A172 (cell line): ENCODE measurements around the gene KMT2D. TPM values are rescaled to one million over a fixed set of nuclear protein-coding genes. Genes with fewer than 3 reads are reported as not detected.

Source experiments
- DNase-seq: peaks from one replicate; pipeline ENCODE4 v3.0.0-alpha.2; 2015; ENCODE audit warnings: low spot score
- total RNA-seq: library from RNA; depleted of rRNA; stranded (reverse); fragments of >200 nt; shearing (Covaris generic); gene quantifications from 2 replicates; pipeline ENCODE4 v1.2.3, GENCODE V29; 2014

KMT2D gene
- total RNA-seq, 1 experiment from 2014 or later = 41.4 TPM

DNA sequence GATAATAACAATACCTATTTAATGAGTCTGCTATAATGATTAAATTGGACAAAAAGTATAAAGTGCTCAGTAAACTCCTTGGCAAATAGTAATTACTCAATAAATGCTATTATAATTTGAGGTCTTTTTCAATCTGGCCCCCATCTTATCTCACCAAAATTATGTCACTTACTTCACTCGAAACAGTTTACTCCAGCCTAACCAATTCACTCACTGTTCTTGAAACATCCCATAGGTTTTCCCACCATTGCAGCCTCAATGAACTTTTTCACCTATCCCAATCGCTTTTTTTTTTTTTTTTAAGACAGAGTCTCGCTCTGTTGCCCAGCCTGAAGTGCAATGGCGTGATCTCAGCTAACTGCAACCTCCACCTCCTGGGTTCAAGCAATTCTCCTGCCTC lies 24.6 kb downstream of the KMT2D start:
- DNase-seq = no peak

DNA sequence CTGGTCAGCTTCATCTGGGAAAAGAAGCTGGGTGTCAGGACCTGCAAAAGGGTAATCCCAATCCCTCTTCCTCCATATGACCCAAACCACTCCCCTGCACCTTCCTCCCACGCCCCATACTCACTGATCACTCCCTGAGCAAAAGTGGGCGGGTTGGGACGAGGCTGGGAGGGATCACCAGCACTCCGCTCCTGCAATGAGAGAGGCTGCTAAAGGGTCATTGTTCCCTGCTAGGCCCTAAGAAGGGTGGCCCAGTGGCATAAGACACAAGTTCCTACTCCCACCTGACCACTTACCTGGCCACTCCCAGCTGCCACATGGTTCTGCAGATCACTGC lies 26.3 kb downstream of the KMT2D start:
- no peak for DNase-seq

DNA sequence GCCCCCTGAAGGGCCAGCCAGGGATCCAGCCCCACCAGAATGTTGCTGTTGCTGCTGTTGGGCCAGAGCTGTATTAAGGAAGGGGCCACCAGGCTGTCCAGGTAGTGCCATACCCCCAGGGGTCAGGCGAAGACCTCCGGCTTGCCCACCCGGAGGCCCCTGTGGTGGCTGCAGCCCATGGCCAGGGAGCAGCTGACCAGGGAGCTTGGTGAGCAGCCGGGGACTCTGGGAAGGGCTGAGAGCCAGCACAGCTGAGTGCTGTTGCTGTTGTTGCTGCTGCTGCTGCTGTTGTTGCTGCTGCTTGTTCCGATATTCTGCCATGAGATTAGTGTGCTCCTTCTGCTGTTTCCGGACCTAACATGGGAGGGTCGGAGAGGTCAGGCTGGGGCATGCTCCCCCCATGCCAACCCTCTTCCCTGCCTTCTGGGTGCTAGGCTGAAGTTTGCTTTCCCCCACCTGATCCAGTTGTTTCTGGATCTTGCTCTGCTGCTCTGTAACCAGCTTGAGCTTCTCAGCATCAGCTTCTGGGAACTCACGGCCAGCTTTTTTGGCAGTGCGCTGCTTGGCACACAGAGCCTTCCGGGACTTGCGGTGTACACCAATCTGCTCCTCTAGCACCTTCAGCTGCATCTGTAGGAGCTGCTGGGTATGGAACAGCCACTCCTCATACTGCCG lies 26.8 kb downstream of the KMT2D start:
- no peak for DNase-seq

DNA sequence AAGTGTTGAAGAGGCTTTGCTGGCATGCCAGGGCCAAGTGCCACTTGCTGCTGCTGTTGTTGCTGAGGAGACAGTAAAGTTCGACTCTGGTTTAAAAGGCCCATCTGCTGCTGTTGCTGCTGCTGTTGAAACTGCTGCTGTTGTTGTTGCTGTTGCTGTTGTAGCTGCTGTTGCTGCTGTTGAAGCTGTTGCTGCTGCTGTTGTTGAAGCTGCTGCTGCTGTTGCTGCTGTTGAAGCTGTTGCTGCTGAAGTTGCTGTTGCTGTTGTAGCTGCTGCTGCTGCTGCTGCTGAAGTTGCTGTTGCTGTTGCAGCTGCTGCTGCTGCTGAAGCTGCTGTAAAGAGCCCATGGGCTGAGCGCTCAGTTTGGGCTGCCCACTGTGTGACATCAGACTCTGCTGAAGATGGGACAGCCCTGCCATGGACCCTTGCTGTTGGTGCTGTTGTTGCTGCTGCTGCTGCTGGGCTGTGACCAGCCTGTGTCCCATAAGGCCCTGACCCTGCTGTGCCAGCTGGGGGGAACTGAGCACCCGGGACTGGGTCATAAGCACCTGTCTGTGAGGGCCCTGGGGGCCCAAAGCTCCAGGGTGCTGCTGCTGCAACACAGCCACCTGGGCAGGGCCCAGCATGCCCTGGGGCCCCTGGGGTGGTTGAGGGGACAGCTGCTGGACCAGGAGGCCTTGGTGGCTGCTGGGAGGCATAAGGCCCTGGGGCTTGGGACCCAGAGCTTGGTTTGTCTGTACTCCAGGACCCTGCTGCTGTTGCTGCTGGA lies 27.7 kb downstream of the KMT2D start:
- DNase-seq = no peak

DNA sequence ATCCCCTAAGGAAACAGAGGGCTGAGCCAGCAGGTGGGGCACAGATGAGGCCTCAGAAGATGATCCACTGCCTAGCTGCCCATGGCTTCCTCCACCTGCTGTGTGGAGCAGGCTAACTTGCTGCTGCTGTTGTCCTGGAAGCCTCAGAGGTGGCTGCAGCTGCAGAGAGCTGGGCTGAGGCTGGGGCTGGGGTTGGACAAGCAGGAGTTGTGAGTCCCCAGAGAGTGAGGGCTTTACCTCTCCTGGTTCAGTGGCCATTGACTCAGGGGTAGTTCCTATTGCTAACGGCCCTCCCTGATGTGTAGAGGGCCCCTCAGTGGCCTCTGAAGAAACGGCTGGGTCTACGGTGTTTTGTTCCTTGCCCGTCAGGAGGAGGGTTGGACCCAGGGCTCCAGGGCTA lies 28.3 kb downstream of the KMT2D start:
- DNase-seq = no peak

DNA sequence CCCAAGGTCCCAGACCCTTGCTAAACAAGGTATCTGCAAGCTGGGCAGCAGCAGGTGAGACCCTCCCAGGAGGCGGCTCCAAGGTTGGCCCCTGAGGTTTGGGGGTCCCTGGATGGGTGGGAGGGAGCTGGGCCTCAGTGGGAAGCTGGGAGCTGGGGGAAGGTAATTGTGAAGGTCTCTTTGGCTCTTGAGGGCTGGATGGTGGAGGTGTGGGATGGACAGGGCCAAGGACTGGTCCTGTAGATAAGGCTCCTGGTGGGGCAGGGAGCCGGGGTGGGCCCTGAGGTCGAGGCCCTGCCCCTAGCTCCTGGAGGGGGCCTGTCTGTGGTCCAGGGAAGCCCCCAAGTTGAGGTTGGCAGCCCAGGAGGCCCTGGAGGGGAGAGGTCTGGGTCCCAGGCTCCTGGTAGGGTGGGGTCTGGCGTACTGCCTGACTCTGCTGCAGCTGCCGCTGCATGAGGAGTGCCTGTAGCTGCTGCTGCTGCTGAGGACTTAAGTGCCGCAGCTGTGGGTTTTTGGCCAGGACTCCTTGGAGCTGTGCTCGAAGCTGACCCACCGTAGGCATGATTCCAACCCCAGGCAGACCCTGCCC lies 28.9 kb downstream of the KMT2D start:
- DNase-seq = no peak

DNA sequence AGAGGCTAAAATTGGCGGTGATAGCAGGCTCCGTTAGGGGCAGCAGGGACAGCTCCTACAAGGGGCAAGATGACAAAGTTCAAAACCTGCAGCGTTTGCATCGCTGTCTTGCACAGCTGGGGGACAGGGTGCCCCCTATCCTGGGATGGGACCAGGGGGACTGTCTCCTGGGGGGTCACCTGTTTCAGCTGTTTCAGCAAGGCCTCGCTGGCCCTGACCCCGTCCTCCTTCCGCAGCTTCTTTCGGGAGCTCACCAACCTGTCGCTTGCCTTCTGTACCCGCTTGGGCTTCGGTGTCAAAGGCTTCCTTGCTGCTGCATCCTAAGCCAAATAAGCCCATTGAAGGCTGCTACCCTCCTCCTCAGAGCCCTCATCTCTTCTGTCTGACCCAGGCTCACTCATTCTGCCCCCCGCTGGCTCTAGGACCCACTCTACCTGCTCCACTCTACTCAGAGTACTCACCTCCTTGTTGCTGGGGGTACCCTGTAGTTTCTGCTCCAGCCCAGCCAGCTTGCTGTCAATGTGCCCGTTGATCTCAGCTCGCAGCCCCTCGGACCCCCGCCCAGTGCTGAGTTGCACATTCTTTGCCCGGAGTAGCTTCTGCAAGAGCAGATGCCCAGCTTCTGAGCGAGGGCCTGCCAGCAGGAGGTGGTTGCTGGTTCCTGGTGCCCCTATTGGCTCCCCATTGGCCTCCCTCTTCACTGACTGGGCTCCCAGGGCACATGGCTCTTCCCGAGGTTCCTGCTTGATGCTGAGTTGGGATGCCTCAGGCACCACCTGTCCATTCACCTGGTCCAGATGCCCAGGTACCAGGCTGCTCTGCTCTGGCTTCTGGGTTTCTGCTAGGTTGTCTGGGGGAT lies 29.7 kb downstream of the KMT2D start:
- no peak for DNase-seq

DNA sequence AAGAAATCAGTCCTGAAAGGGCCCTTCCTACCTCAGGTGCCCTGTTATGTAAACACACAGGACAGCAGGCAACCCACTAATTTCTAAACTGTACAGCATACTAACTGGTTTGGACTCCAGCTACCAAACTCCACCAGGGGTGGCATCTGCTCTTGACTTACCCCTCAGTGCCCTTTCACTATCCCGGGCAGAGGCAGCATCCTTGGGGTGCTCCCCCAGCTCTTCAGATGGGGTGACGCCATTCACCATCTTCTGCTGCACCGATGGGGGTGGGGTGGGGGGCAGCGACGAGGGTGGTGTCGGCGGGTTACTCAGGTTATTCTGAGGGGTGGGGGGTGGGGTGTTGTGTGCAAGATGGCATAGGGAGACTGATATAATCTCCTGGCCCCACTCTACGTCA lies 30.5 kb downstream of the KMT2D start:
- no peak for DNase-seq

DNA sequence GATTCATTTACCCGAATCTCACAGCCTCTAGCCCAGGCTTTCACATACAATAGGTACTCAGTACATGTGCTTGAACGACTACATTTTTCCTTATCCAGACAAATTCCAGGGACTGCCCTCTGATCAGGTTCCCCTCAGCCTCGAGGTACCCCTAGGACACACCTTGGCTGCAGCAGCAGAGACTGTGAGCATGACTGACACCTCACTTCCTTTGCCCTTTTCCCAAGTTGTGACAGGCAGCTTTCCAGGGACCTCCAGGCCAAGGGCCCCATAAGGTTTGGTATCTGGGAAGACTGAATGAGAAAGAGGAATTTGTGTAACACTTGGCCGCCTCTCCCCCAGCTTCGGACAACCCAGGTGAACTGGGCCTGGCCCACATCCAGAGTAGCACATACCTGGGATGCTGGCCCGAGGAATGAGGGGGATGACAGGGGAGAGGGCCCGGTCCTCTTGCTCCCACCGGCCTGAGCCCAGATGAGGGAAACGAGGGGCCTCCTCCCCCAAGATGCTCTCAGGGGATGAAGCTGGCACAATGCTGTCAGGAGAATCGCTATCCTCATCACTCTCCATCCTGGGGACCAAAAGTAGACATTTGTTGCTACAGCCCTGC lies 31.8 kb downstream of the KMT2D start:
- DNase-seq = no peak

DNA sequence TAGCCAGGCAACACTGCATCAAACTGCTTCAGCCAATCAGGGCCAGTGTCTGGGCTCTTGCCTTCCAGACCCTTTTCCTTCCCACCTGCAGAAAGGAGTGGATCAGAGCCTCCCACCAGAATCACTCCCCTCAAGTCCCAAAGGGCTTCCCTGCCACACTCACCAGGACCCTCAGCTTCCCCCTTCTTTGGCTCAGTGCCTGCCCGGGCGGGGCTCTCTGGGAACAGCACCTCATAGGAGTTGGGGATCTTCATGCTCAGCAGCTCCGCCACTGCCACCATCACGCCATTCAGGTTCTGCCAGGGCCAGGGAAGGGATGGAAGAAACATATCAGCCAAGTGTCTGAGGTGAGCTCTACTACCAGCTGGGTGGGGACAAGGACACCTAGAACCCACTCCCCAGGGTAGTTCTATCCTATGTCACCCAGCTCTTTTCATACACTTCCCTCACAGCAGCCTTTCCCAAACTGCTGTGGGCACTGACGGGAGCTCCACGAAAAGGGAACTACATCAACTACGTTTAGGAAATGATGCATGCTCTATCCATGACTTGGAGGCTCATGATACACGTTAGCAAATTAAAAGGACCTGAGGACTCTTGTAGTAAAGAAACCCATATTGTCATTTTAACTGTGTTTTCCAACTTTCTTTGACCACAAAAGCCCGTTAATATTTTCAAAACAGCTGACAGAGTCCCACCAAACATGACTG lies 32.6 kb downstream of the KMT2D start:
- no peak for DNase-seq

DNA sequence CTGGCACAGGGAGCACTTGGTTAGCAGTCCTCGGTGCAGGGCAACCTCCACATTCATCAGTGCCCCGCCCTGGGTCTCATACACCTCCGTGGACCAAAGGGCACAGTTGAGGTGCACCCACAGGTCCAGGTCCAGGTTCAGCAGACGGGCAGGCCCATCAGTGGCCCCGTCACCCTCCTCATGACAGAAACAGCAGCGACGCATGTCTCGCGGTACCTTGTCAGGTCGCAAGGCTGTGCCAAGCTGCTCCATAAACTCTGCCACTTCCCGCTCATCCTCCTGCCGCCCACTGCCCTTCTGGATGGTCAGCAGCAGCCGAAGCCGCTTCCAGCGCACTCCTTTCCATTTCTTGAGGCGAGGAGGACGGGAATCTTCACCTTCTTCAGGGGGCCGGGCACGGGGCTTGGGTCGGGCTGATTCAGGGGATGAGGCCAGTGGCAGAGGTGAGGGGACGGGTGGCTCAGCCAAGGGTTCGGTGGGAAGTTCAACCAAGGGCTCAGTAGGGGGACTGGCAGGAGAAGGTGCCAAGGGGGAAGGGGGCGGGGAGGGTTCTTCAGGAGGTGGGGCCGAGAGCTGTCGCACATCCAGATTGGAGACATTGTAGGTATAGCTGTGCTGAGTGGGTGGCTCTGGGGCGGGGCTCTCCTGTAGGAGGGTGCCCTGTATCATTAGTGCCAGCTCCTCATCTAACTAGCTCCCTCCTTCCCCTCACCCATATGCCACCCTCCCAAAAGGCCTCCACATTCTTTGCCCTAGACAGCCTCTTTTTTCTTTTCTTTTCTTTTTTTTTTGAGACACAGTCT lies 33.7 kb downstream of the KMT2D start:
- DNase-seq = no peak

DNA sequence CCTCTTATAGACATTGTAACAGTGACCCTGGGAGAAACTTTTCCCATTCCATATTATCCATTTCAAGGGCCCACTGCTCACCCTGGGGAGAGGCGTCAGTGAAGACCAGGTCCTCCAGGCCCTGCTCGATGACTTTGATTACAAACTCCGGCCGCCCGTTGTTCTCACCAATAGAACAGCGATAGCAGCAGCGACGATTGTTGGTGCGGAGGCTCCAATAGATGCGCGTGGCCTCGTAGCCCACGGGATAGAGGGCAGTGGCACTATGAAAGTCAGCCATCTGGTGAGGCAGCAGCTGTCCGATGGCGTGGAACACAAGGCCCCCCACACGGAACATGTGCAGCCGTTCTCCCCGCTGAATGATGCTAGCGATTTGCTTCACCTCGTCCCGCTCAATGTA lies 34.5 kb downstream of the KMT2D start:
- no peak for DNase-seq

DNA sequence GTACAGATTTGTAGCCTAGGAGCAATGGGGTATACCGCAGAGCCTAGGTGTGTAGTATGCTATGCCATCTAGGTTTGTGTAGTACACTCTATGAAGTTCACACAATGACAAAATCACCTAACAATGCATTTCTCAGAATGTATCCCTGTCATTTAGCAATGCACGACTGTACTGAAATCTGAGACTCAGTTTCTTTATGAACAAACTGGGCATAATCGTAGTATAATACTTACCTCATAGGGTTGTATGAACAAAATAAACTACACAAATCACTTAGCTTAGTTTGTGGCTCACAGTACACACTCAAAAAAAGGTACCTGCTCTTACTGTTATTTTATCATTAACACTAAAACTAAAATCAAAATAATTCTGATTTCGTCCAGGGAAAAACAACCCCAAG lies 35.1 kb downstream of the KMT2D start:
- no peak for DNase-seq

DNA sequence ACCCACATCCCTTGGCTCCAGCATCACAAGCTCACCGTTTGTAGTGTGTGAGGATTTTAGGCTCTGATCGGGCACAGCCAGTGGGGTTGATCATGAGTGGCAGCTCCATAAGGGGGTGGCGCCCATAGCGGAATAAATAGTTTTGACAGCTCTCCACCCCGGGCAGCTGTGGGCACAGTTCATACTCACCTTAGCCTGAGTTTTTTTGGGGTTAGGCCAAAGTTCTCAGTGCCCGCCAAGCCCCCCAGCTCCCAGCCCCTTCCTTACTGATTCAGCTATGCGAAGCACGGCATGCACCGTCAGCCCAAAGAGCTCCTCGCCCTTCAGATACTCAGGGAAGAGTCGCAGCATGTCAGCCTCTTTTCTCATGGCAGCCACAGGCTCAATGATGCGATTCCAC lies 36.1 kb downstream of the KMT2D start:
- DNase-seq = no peak

DNA sequence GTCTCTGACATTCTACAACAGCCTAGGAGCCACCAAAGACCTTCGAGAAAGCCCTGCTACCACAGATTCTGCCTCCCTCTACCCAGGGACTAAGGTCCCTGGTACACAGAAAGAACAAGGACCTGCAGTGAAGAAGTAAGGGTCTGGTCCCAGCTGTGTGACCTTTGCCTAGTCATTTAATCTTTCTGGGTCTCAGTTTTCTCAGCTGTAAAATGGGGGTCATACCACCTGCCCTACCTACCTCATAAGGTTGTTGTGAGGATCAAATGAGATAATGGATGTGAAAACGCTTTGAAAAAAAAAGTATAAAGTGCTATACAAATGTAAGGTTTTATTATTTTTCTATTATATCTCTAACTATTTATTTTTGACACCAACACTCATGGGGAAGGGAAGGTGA lies 36.8 kb downstream of the KMT2D start:
- no peak for DNase-seq

DNA sequence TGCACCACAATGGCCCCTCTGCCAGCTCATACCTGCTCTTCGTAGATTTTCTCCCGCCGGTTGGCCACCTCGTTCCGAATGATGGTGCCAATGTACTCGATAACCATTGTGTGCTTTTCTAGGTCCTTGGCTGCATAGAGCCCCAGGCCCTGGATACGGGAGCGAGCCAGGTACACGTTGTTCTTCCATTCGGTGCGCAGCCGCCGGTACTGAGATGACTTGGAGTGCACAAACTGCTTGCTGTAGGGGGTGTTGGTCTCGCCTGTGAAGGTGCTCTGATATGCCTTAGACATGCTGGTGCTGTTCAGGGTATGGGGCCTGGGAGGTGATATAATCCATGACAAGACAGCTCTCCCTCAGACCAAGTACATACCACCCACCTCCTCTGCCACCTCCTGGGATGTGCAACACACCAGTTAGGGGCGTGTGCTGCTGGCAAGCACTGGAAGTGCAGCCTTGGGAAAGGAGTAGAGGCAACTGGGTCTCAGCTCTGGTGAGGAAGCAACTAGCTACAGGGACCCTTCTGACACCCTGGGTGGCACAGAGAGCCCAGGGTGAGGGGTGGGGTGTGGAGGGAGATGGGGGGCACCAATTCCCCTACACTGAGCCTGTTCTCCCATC lies 37.9 kb downstream of the KMT2D start:
- DNase-seq = no peak

DNA sequence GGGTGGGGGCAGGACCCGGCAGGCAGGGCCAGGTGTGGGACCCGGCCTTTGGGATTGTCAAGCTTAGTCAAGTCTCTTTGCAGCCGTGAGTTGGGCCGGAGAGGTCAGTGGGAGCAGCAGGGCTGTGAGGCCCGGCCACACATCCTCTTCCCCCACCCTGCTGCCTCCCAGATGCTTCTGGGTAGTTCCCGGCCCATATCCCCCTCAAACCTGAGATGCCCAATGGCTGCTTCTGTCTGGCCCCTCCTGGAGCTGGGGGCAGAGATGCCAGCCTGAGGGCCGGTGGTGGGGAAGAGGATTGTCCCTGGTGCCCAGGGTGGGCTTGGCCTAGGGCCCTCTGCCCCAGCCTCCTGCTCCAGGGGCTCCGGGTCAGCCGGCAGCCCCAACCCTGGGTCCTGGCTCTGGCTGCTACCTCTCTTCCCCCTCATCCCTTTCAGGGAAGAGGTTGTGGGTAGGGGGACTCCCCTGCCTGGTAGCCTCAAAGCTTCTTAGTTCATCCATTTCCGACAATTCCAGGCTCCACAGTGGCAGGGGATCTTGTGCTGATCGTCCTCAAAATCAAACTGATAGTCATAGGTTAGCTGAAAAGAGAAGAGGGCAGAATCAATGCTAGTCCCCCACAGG lies 39.2 kb downstream of the KMT2D start:
- no peak for DNase-seq

DNA sequence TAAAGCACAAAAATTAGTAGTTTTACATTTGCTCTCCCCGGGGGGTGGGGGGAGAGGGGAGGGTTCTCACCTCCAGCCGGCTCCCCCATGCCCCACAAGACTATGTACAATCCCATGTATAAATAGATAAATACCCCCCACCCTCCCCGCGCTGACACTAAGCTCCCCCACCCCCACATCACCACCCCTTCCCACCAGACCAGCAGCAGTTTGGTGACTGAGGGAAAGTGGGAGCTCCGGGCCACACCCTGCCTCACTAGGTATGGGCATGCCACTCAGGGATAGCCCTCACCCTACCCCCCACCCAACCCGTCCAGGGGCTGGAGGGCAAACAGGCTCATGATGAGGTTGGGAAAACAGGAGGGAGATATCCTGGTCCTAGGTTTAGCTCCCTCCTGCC lies 40.2 kb downstream of the KMT2D start:
- no peak for DNase-seq
